Measurements from ENCODE around the gene DDX56.

DDX56 gene

DNA sequence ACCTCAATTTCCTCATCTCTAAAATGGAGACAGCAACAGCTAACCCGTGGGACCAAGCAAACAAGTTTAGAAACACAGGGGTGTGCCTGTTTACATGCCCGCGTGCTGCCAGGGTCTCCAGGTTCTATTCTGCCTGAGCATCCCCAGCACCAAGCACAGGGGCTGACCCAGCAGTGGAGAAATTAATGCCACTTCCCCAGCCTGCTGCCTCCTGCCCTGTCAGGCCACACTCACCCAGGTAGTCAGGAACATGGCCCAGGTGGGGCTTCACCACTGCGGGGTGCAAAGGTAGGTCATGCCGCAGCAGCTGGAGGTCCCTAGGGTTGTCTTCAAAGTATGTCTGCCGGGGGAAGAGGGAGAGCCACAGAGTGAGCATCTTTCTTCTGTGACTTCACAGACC lies 5.8 kb downstream of the DDX56 start:
- no peak overlapping the region for H3K18ac ChIP-seq (ENCODE audit: low read length)

GRCh38 chr7:44566680-44567079 lies 7.0 kb downstream of the DDX56 start:
- Histone ChIP-seq H3K4ac (ENCODE audit: low read depth, low read length) (no peak overlapping the region), H3K18ac (ENCODE audit: low read length) (no peak overlapping the region), H2BK120ac (ENCODE audit: low read depth, low read length) (no peak overlapping the region), H3K23ac (ENCODE audit: low read length) (no peak overlapping the region), H2BK5ac (ENCODE audit: low read length) (no peak overlapping the region), H3K4me2 (ENCODE audit: low read length) (no peak overlapping the region), H3K9ac (ENCODE audit: low read length) (no peak overlapping the region), H3K36me3 (ENCODE audit: control insufficient read depth, insufficient read depth, low read length) (peaks cover 40% of the 10 kb centered on the region), H3K4me3 (ENCODE audit: low read length) (no peak overlapping the region), H3K4me1 (ENCODE audit: control insufficient read depth, low read depth, low read length) (no peaks in the 10 kb centered on the region), H2BK15ac (replicated peaks; ENCODE audit: low read depth) (no peak overlapping the region), H2AK5ac (ENCODE audit: low read length) (no peak overlapping the region), H3K56ac (ENCODE audit: low read length) (no peak overlapping the region), H4K8ac (ENCODE audit: low read depth, low read length) (no peak overlapping the region), H3K79me1 (ENCODE audit: low read length) (peaks cover 14% of the 10 kb centered on the region), H3K27me3 (ENCODE audit: insufficient read depth, low read length, poor library complexity) (no peaks in the 10 kb centered on the region), H3K27ac (ENCODE audit: low read depth, low read length) (no peak overlapping the region), H3K79me2 (ENCODE audit: control insufficient read depth, insufficient read depth, low read length) (peaks cover 2% of the 10 kb centered on the region), H4K5ac (ENCODE audit: low read length) (no peak overlapping the region)
- DNase-seq, result no peak
- no CpG with 5 or more reads among the region's 5 CpGs for WGBS (ENCODE audit: extremely low coverage, insufficient coverage, low lambda C conversion rate)

More for the DNA sequence above, 5.8 kb downstream of the DDX56 start:
- no peak overlapping the region for H3K27ac ChIP-seq (ENCODE audit: low read depth, low read length)
- H3K4me1 ChIP-seq (ENCODE audit: control insufficient read depth, low read depth, low read length), result peaks cover 3% of the 10 kb centered on the region
- H2BK5ac ChIP-seq (ENCODE audit: low read length), result no peak overlapping the region
- peaks cover 20% of the 10 kb centered on the region for H3K79me1 ChIP-seq (ENCODE audit: low read length)
- H2AK5ac ChIP-seq (ENCODE audit: low read length), result no peak overlapping the region
- no peak overlapping the region for H3K56ac ChIP-seq (ENCODE audit: low read length)
- peaks cover 48% of the 10 kb centered on the region for H3K36me3 ChIP-seq (ENCODE audit: control insufficient read depth, insufficient read depth, low read length)
- H2BK15ac ChIP-seq (replicated peaks; ENCODE audit: low read depth), result no peak overlapping the region
- H2BK120ac ChIP-seq (ENCODE audit: low read depth, low read length), result no peak overlapping the region
- DNase-seq, result no peak
- no peak overlapping the region for H4K8ac ChIP-seq (ENCODE audit: low read depth, low read length)
- no peak overlapping the region for H3K4me2 ChIP-seq (ENCODE audit: low read length)
- H3K79me2 ChIP-seq (ENCODE audit: control insufficient read depth, insufficient read depth, low read length), result peaks cover 10% of the 10 kb centered on the region
- WGBS (ENCODE audit: extremely low coverage, insufficient coverage, low lambda C conversion rate), result no CpG with 5 or more reads among the region's 6 CpGs
- H3K23ac ChIP-seq (ENCODE audit: low read length), result no peak overlapping the region
- no peaks in the 10 kb centered on the region for H3K27me3 ChIP-seq (ENCODE audit: insufficient read depth, low read length, poor library complexity)
- no peak overlapping the region for H3K4ac ChIP-seq (ENCODE audit: low read depth, low read length)
- no peak overlapping the region for H3K9ac ChIP-seq (ENCODE audit: low read length)
- H4K5ac ChIP-seq (ENCODE audit: low read length), result no peak overlapping the region
- H3K4me3 ChIP-seq (ENCODE audit: low read length), result no peak overlapping the region

GRCh38 chr7:44565795-44566559 lies 7.7 kb downstream of the DDX56 start:
- Histone ChIP-seq H3K4me3 (ENCODE audit: low read length) (no peak overlapping the region), H2BK120ac (ENCODE audit: low read depth, low read length) (no peak overlapping the region), H3K79me1 (ENCODE audit: low read length) (peaks cover 11% of the 10 kb centered on the region), H4K8ac (ENCODE audit: low read depth, low read length) (no peak overlapping the region), H3K79me2 (ENCODE audit: control insufficient read depth, insufficient read depth, low read length) (no peaks in the 10 kb centered on the region), H3K56ac (ENCODE audit: low read length) (no peak overlapping the region), H3K4me1 (ENCODE audit: control insufficient read depth, low read depth, low read length) (no peaks in the 10 kb centered on the region), H3K27me3 (ENCODE audit: insufficient read depth, low read length, poor library complexity) (no peaks in the 10 kb centered on the region), H2BK5ac (ENCODE audit: low read length) (no peak overlapping the region), H3K9ac (ENCODE audit: low read length) (no peak overlapping the region), H3K18ac (ENCODE audit: low read length) (no peak overlapping the region), H3K23ac (ENCODE audit: low read length) (no peak overlapping the region), H3K27ac (ENCODE audit: low read depth, low read length) (no peak overlapping the region), H4K5ac (ENCODE audit: low read length) (no peak overlapping the region), H3K4me2 (ENCODE audit: low read length) (no peak overlapping the region), H3K36me3 (ENCODE audit: control insufficient read depth, insufficient read depth, low read length) (peaks cover 37% of the 10 kb centered on the region), H2AK5ac (ENCODE audit: low read length) (no peak overlapping the region), H2BK15ac (replicated peaks; ENCODE audit: low read depth) (no peak overlapping the region), H3K4ac (ENCODE audit: low read depth, low read length) (no peak overlapping the region)
- WGBS (ENCODE audit: extremely low coverage, insufficient coverage, low lambda C conversion rate), result no CpG with 5 or more reads among the region's 16 CpGs
- DNase-seq, result no peak

DNA sequence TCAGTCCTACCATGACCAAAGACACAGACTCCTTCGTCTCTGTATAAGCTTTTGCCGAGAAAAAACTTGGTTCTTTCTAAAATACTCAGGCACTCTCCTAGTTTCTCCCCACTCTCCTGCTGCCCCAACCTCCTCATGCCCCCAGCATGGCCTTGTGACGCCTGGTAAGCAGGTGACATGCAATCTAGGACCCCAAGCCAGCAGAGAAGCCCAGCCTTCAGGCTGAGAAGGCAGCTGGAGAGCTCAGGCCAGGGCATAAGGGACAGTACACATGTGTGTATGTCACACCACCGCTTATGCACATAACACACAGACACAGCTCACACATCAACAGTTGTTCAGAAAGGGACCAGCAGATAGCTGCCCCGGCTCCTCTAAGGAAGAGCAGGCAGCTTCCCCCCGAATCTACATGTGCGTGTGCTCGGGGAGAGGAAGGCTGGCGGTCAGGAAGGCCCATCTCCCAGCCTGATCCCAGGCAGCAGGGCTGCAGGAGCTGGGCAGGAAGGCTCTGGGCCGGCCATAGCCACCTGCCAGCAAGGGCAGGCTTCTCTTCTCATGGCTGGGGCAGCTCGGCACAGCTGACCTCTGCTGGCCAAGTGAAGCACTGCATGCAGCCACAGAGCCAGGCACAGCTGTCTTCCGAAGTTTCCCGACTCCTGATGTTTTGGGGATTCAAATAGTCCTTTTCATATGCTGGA lies 8.5 kb downstream of the DDX56 start:
- peaks cover 31% of the 10 kb centered on the region for H3K36me3 ChIP-seq (ENCODE audit: control insufficient read depth, insufficient read depth, low read length)

DNA sequence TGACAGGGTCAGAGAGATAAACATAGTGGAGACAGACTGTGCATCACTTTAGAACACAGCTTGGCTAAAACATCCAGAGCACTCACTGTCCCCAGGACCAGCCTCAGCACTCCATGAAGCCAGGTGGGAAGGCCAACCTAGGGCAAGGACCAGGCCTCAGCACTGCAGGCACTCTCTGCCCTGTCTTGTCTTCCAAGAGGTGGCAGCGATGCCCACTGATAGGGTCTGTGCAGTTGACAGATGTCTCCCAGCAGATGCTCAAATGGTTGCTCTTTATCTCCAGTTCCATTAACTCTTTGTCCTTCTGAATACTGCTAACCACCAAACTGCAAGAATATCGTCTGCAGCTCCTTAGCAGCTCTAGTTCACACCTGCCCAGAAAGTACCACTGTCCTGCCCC lies 9.1 kb downstream of the DDX56 start:
- Histone ChIP-seq H2BK5ac (ENCODE audit: low read length) (no peak overlapping the region), H2BK15ac (replicated peaks; ENCODE audit: low read depth) (no peak overlapping the region), H3K9ac (ENCODE audit: low read length) (no peak overlapping the region), H3K4me1 (ENCODE audit: control insufficient read depth, low read depth, low read length) (no peaks in the 10 kb centered on the region), H2BK120ac (ENCODE audit: low read depth, low read length) (no peak overlapping the region), H3K56ac (ENCODE audit: low read length) (no peak overlapping the region), H3K23ac (ENCODE audit: low read length) (no peak overlapping the region), H3K79me1 (ENCODE audit: low read length) (peaks cover 8% of the 10 kb centered on the region), H3K27me3 (ENCODE audit: insufficient read depth, low read length, poor library complexity) (no peaks in the 10 kb centered on the region), H3K18ac (ENCODE audit: low read length) (no peak overlapping the region), H3K36me3 (ENCODE audit: control insufficient read depth, insufficient read depth, low read length) (peaks cover 28% of the 10 kb centered on the region), H3K4ac (ENCODE audit: low read depth, low read length) (no peak overlapping the region), H2AK5ac (ENCODE audit: low read length) (no peak overlapping the region), H4K8ac (ENCODE audit: low read depth, low read length) (no peak overlapping the region), H3K27ac (ENCODE audit: low read depth, low read length) (no peak overlapping the region), H3K4me2 (ENCODE audit: low read length) (no peak overlapping the region), H3K4me3 (ENCODE audit: low read length) (no peak overlapping the region), H3K79me2 (ENCODE audit: control insufficient read depth, insufficient read depth, low read length) (no peaks in the 10 kb centered on the region), H4K5ac (ENCODE audit: low read length) (no peak overlapping the region)
- DNase-seq, result no peak
- WGBS (ENCODE audit: extremely low coverage, insufficient coverage, low lambda C conversion rate), result no CpG with 5 or more reads among the region's 2 CpGs

More for the DNA sequence above, 8.5 kb downstream of the DDX56 start:
- no peak overlapping the region for H3K4me3 ChIP-seq (ENCODE audit: low read length)
- no peak overlapping the region for H2BK5ac ChIP-seq (ENCODE audit: low read length)
- no peak overlapping the region for H2BK120ac ChIP-seq (ENCODE audit: low read depth, low read length)
- WGBS (ENCODE audit: extremely low coverage, insufficient coverage, low lambda C conversion rate), result no CpG with 5 or more reads among the region's 13 CpGs
- H3K27ac ChIP-seq (ENCODE audit: low read depth, low read length), result no peak overlapping the region
- H2BK15ac ChIP-seq (replicated peaks; ENCODE audit: low read depth), result no peak overlapping the region
- no peak overlapping the region for H3K23ac ChIP-seq (ENCODE audit: low read length)
- peaks cover 11% of the 10 kb centered on the region for H3K79me1 ChIP-seq (ENCODE audit: low read length)
- no peak overlapping the region for H3K56ac ChIP-seq (ENCODE audit: low read length)
- no peak overlapping the region for H4K5ac ChIP-seq (ENCODE audit: low read length)
- no peak overlapping the region for H3K4ac ChIP-seq (ENCODE audit: low read depth, low read length)
- H3K27me3 ChIP-seq (ENCODE audit: insufficient read depth, low read length, poor library complexity), result no peaks in the 10 kb centered on the region
- H3K79me2 ChIP-seq (ENCODE audit: control insufficient read depth, insufficient read depth, low read length), result no peaks in the 10 kb centered on the region
- H3K4me1 ChIP-seq (ENCODE audit: control insufficient read depth, low read depth, low read length), result no peaks in the 10 kb centered on the region
- no peak overlapping the region for H2AK5ac ChIP-seq (ENCODE audit: low read length)
- no peak overlapping the region for H3K18ac ChIP-seq (ENCODE audit: low read length)
- H3K4me2 ChIP-seq (ENCODE audit: low read length), result no peak overlapping the region
- H3K9ac ChIP-seq (ENCODE audit: low read length), result no peak overlapping the region
- DNase-seq, result peak; percentile 65
- no peak overlapping the region for H4K8ac ChIP-seq (ENCODE audit: low read depth, low read length)

All from mesendoderm (in vitro differentiated cells).